ENCODE measurements around the gene EPHA7.

GRCh38 chr6:93433592-93433991 is 14.2 kb upstream of the EPHA7 start:
- TF ChIP-seq ZFP36L1 (CRISPR knock-in tag; IDR thresholded peaks at IDR 0.05) (no peak), CTCF (CRISPR knock-in tag; IDR thresholded peaks at IDR 0.05) (no peak), EZH2 (conservative IDR thresholded peaks at IDR 0.05; ENCODE audit: low read depth, low read length) (no peak), TERF1 (CRISPR knock-in tag; IDR thresholded peaks at IDR 0.05) (no peak), ZNF335 (CRISPR knock-in tag; IDR thresholded peaks at IDR 0.05) (no peak), HCFC1 (IDR thresholded peaks at IDR 0.05; ENCODE audit: low read depth, low read length) (no peak), HMG20B (CRISPR knock-in tag; conservative IDR thresholded peaks at IDR 0.05) (no peak), TCF7 (IDR thresholded peaks at IDR 0.05; ENCODE audit: low read depth) (no peak), NFIC (IDR thresholded peaks at IDR 0.05; ENCODE audit: low read length) (no peak), SP2 (CRISPR knock-in tag; IDR thresholded peaks at IDR 0.05) (no peak), FOXJ3 (CRISPR knock-in tag; IDR thresholded peaks at IDR 0.05; ENCODE audit: borderline replicate concordance) (no peak)
